ENCODE data around the gene TUBA1B. TPM values are rescaled to one million over a fixed set of nuclear protein-coding genes. Genes with fewer than 3 reads are reported as not detected.

TUBA1B gene
- total and polyA plus RNA-seq, 2 of the 13 experiments (the other 11 are each of a cell fraction or from before 2014, with no cell fraction given) = 1,275 to 1,353 TPM

DNA sequence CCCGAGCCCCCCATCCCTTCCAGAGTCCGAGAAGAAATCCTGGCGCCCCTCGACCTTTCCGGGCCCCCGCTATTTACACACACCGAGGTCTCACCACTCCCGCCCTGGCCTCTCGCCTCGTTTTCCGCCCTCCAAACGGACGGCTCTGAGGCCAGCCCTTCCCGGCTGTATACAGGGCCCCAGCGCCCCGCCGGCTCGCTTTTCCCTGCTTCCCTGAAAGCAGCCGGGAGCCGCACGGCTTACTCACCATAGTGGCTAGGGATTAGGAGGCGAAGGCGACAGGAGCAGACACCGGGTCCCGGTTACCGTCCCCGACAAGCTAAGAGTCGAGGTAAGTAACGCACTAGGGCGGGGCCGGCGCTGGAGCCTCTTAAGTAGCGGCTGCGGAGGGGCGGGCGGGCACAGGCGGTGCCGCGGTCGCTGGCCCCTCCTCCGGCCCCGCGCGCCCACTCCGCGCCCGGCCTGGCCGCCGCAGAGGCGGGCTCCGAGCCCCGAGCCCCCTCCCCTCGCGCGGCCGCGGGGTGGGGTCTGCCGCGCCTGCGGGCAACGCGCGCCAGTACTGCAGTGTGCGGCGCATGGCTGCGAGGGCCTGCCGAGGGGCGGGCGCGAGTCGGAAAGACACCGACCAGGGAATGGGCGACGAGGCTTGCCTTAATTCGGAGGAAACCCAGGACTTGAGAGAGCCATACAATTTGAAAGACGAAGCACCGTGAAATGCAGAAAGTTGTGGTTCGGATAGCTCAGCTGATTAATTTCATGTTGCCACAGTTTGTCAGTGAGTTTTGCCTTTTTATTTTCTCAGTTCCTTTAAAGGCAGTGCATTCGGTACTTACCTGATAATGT is at the start of gene TUBA1B (continued):
- TF ChIP-seq, protein P1, sequence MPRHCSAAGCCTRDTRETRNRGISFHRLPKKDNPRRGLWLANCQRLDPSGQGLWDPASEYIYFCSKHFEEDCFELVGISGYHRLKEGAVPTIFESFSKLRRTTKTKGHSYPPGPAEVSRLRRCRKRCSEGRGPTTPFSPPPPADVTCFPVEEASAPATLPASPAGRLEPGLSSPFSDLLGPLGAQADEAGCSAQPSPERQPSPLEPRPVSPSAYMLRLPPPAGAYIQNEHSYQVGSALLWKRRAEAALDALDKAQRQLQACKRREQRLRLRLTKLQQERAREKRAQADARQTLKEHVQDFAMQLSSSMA (CRISPR knock-in tag; IDR thresholded peaks at IDR 0.05) = 0 out of 2 replicates have a peak, but pooled peaks have one; percentile 5
- TF ChIP-seq ZNF264 (CRISPR knock-in tag; IDR thresholded peaks at IDR 0.05) (no peak), EEA1 (CRISPR knock-in tag; IDR thresholded peaks at IDR 0.05; ENCODE audit: borderline replicate concordance) (no peak), ZNF180 (CRISPR knock-in tag; IDR thresholded peaks at IDR 0.05; ENCODE audit: borderline replicate concordance, low read depth) (no peak), NR2F1 (CRISPR knock-in tag; IDR thresholded peaks at IDR 0.05) (no peak), KLF12 (CRISPR knock-in tag; IDR thresholded peaks at IDR 0.05; ENCODE audit: borderline replicate concordance) (peak; percentile 56; the same call in 1 of the 2 replicates), MZF1 (CRISPR knock-in tag; IDR thresholded peaks at IDR 0.05; ENCODE audit: borderline replicate concordance) (no peak)
- TF ChIP-seq, protein P2, sequence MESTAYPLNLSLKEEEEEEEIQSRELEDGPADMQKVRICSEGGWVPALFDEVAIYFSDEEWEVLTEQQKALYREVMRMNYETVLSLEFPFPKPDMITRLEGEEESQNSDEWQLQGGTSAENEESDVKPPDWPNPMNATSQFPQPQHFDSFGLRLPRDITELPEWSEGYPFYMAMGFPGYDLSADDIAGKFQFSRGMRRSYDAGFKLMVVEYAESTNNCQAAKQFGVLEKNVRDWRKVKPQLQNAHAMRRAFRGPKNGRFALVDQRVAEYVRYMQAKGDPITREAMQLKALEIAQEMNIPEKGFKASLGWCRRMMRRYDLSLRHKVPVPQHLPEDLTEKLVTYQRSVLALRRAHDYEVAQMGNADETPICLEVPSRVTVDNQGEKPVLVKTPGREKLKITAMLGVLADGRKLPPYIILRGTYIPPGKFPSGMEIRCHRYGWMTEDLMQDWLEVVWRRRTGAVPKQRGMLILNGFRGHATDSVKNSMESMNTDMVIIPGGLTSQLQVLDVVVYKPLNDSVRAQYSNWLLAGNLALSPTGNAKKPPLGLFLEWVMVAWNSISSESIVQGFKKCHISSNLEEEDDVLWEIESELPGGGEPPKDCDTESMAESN (CRISPR knock-in tag; conservative IDR thresholded peaks at IDR 0.05) = peak; percentile 64
- TF ChIP-seq, protein P3, sequence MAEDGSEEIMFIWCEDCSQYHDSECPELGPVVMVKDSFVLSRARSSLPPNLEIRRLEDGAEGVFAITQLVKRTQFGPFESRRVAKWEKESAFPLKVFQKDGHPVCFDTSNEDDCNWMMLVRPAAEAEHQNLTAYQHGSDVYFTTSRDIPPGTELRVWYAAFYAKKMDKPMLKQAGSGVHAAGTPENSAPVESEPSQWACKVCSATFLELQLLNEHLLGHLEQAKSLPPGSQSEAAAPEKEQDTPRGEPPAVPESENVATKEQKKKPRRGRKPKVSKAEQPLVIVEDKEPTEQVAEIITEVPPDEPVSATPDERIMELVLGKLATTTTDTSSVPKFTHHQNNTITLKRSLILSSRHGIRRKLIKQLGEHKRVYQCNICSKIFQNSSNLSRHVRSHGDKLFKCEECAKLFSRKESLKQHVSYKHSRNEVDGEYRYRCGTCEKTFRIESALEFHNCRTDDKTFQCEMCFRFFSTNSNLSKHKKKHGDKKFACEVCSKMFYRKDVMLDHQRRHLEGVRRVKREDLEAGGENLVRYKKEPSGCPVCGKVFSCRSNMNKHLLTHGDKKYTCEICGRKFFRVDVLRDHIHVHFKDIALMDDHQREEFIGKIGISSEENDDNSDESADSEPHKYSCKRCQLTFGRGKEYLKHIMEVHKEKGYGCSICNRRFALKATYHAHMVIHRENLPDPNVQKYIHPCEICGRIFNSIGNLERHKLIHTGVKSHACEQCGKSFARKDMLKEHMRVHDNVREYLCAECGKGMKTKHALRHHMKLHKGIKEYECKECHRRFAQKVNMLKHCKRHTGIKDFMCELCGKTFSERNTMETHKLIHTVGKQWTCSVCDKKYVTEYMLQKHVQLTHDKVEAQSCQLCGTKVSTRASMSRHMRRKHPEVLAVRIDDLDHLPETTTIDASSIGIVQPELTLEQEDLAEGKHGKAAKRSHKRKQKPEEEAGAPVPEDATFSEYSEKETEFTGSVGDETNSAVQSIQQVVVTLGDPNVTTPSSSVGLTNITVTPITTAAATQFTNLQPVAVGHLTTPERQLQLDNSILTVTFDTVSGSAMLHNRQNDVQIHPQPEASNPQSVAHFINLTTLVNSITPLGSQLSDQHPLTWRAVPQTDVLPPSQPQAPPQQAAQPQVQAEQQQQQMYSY (CRISPR knock-in tag; IDR thresholded peaks at IDR 0.05) = no peak
- TF ChIP-seq, protein P4, sequence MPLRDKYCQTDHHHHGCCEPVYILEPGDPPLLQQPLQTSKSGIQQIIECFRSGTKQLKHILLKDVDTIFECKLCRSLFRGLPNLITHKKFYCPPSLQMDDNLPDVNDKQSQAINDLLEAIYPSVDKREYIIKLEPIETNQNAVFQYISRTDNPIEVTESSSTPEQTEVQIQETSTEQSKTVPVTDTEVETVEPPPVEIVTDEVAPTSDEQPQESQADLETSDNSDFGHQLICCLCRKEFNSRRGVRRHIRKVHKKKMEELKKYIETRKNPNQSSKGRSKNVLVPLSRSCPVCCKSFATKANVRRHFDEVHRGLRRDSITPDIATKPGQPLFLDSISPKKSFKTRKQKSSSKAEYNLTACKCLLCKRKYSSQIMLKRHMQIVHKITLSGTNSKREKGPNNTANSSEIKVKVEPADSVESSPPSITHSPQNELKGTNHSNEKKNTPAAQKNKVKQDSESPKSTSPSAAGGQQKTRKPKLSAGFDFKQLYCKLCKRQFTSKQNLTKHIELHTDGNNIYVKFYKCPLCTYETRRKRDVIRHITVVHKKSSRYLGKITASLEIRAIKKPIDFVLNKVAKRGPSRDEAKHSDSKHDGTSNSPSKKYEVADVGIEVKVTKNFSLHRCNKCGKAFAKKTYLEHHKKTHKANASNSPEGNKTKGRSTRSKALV (CRISPR knock-in tag; IDR thresholded peaks at IDR 0.05) = peak; percentile 77
- TF ChIP-seq, protein P5, sequence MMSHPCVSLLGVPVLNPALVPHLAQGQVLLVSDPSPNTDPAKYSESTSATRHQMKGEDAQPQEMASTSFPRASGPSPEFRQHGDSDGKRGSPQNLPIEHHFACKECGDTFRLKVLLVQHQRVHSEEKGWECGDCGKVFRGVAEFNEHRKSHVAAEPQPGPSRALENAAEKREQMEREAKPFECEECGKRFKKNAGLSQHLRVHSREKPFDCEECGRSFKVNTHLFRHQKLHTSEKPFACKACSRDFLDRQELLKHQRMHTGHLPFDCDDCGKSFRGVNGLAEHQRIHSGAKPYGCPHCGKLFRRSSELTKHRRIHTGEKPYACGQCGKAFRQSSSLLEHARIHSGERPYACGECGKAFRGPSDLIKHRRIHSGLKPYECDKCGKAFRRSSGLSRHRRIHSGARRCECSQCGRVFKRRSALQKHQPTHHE (CRISPR knock-in tag; IDR thresholded peaks at IDR 0.05; ENCODE audit: borderline replicate concordance) = 0 out of 2 replicates have a peak, but pooled peaks have one; percentile 13
- TF ChIP-seq, protein P6, sequence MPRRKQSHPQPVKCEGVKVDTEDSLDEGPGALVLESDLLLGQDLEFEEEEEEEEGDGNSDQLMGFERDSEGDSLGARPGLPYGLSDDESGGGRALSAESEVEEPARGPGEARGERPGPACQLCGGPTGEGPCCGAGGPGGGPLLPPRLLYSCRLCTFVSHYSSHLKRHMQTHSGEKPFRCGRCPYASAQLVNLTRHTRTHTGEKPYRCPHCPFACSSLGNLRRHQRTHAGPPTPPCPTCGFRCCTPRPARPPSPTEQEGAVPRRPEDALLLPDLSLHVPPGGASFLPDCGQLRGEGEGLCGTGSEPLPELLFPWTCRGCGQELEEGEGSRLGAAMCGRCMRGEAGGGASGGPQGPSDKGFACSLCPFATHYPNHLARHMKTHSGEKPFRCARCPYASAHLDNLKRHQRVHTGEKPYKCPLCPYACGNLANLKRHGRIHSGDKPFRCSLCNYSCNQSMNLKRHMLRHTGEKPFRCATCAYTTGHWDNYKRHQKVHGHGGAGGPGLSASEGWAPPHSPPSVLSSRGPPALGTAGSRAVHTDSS (CRISPR knock-in tag; conservative IDR thresholded peaks at IDR 0.05) = no peak
- TF ChIP-seq, protein P7, sequence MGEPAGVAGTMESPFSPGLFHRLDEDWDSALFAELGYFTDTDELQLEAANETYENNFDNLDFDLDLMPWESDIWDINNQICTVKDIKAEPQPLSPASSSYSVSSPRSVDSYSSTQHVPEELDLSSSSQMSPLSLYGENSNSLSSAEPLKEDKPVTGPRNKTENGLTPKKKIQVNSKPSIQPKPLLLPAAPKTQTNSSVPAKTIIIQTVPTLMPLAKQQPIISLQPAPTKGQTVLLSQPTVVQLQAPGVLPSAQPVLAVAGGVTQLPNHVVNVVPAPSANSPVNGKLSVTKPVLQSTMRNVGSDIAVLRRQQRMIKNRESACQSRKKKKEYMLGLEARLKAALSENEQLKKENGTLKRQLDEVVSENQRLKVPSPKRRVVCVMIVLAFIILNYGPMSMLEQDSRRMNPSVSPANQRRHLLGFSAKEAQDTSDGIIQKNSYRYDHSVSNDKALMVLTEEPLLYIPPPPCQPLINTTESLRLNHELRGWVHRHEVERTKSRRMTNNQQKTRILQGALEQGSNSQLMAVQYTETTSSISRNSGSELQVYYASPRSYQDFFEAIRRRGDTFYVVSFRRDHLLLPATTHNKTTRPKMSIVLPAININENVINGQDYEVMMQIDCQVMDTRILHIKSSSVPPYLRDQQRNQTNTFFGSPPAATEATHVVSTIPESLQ (CRISPR knock-in tag; conservative IDR thresholded peaks at IDR 0.05) = peak; percentile 41; the same call in 1 of the 2 replicates
